H4 (cell line): ENCODE measurements around the gene HIGD2B. TPM values are rescaled to one million over a fixed set of nuclear protein-coding genes. Genes with fewer than 3 reads are reported as not detected.
A peak's percentile ranks its signal among the peaks of the same experiment; 100 is the strongest.
"Not testable (repeated sequence)": the region's sequence is repeated elsewhere in the genome, so short reads cannot be mapped to it uniquely, and the experiment has no call there.

Source experiments
- DNase-seq: peaks from one replicate; pipeline ENCODE4 v3.0.0-alpha.2; 2015; ENCODE audit warnings: low spot score
- total RNA-seq: library from RNA; depleted of rRNA; stranded (reverse); fragments of >200 nt; shearing (Covaris generic); gene quantifications from 2 replicates; pipeline ENCODE4 v1.2.3, GENCODE V29; 2014

HIGD2B gene
- total RNA-seq, 1 experiment from 2014 or later, result not detected

- DNase-seq, result no peak
These were observed 9.1 kb downstream of the HIGD2B start for GRCh38 chr15:72676838-72677237.

- no peak for DNase-seq
These were observed 14.5 kb downstream of the HIGD2B start for GRCh38 chr15:72671525-72671924.

- DNase-seq, result peak; percentile 60
These were observed 15.2 kb downstream of the HIGD2B start for GRCh38 chr15:72670656-72671352.

- not testable (repeated sequence) for DNase-seq
These were observed 16.2 kb downstream of the HIGD2B start for GRCh38 chr15:72669803-72670202.

- DNase-seq, result not testable (repeated sequence)
These were observed 20.3 kb downstream of the HIGD2B start for GRCh38 chr15:72665706-72666105.

GRCh38 chr15:72663931-72664330 lies 22.1 kb downstream of the HIGD2B start:
- not testable (repeated sequence) for DNase-seq

- DNase-seq, result not testable (repeated sequence)
These were observed 24.9 kb downstream of the HIGD2B start for GRCh38 chr15:72661081-72661480.

- DNase-seq, result not testable (repeated sequence)
These were observed 30.0 kb downstream of the HIGD2B start for GRCh38 chr15:72656014-72656413.

GRCh38 chr15:72654397-72654796 lies 31.6 kb downstream of the HIGD2B start, which contains the start of gene GOLGA6B:
TSS of gene GOLGA6B (plus strand) at chr15:72654697. CDS start at chr15:72654738, 41 bp downstream.
- not testable (repeated sequence) for DNase-seq

GRCh38 chr15:72648631-72649253 lies 37.2 kb downstream of the HIGD2B start:
- not testable (repeated sequence) for DNase-seq

- not testable (repeated sequence) for DNase-seq
These were observed 43.7 kb downstream of the HIGD2B start for GRCh38 chr15:72642271-72642670.

- DNase-seq, result not testable (repeated sequence)
These were observed 46.1 kb downstream of the HIGD2B start for GRCh38 chr15:72639759-72640483.

GRCh38 chr15:72636519-72637282 lies 49.3 kb downstream of the HIGD2B start:
- peak; percentile 63 for DNase-seq

- not testable (repeated sequence) for DNase-seq
These were observed 56.9 kb downstream of the HIGD2B start for GRCh38 chr15:72629068-72629570.

- not testable (repeated sequence) for DNase-seq
These were observed 57.5 kb downstream of the HIGD2B start for GRCh38 chr15:72628249-72629067.

- DNase-seq, result not testable (repeated sequence)
These were observed 59.8 kb downstream of the HIGD2B start for GRCh38 chr15:72626153-72626552.
